Measurements from ENCODE around the gene NR2F2. TPM values are rescaled to one million over a fixed set of nuclear protein-coding genes. Genes with fewer than 3 reads are reported as not detected.

Gene NR2F2
- total RNA-seq, 6 experiments from 2014 or later = 11.6 to 30.0 (median 20.7) TPM

- Histone ChIP-seq H3K27me3 (no peaks in the 10 kb centered on the region), H3K4me3 (no peak overlapping the region), H3K36me3 (no peaks in the 10 kb centered on the region), H3K4me1 (no peaks in the 10 kb centered on the region), H3K27ac (no peak overlapping the region), H3K9me3 (peaks cover 0 to 8% (median 0%) of the 10 kb centered on the region in 4 donors)
- ATAC-seq (no peak), DNase-seq (no peak)
- intact Hi-C loops (cut with DNase I) = no loop called here
- 89% methylated on average over 2 of the region's 2 CpGs for WGBS (ENCODE audit: insufficient coverage, low coverage, low lambda C conversion rate, missing lambda C conversion rate)
- TF ChIP-seq CTCF (IDR thresholded peaks at IDR 0.05) (no peak), POLR2A (IDR thresholded peaks at IDR 0.05) (no peak)
Observed at GRCh38 chr15:96298217-96298616, 32.3 kb upstream of the NR2F2 start.

GRCh38 chr15:96300836-96301235 is 29.7 kb upstream of the NR2F2 start:
- Histone ChIP-seq H3K27ac (no peak overlapping the region), H3K27me3 (no peaks in the 10 kb centered on the region), H3K36me3 (no peaks in the 10 kb centered on the region), H3K4me1 (no peaks in the 10 kb centered on the region), H3K9me3 (peaks cover 0 to 8% (median 0%) of the 10 kb centered on the region in 4 donors), H3K4me3 (no peak overlapping the region)
- WGBS (ENCODE audit: insufficient coverage, low coverage, low lambda C conversion rate, missing lambda C conversion rate) = 58% methylated on average over 5 of the region's 5 CpGs
- TF ChIP-seq CTCF (IDR thresholded peaks at IDR 0.05) = no peak
- TF ChIP-seq POLR2A (IDR thresholded peaks at IDR 0.05) = no peak
- DNase-seq (no peak), ATAC-seq (no peak)
- intact Hi-C loops (cut with DNase I) = no loop called here

- Histone ChIP-seq H3K27me3 (no peaks in the 10 kb centered on the region), H3K4me3 (no peak overlapping the region), H3K4me1 (peaks cover 0 to 6% (median 0%) of the 10 kb centered on the region in 4 donors), H3K36me3 (no peaks in the 10 kb centered on the region), H3K9me3 (peaks cover 0 to 2% (median 0%) of the 10 kb centered on the region in 4 donors), H3K27ac (no peak overlapping the region)
- ATAC-seq (no peak), DNase-seq (no peak)
- TF ChIP-seq POLR2A (IDR thresholded peaks at IDR 0.05) = no peak
- TF ChIP-seq CTCF (IDR thresholded peaks at IDR 0.05) = no peak
- WGBS (ENCODE audit: insufficient coverage, low coverage, low lambda C conversion rate, missing lambda C conversion rate) = 77% methylated on average over 9 of the region's 9 CpGs
- intact Hi-C loops (cut with DNase I) = no loop called here
Observed at GRCh38 chr15:96303503-96304056, 26.9 kb upstream of the NR2F2 start.

- TF ChIP-seq POLR2A (IDR thresholded peaks at IDR 0.05) (no peak), CTCF (IDR thresholded peaks at IDR 0.05) (no peak)
- Histone ChIP-seq H3K27ac (no peak overlapping the region), H3K9me3 (no peaks in the 10 kb centered on the region), H3K36me3 (no peaks in the 10 kb centered on the region), H3K4me1 (peaks cover 0 to 6% (median 0%) of the 10 kb centered on the region in 4 donors), H3K4me3 (no peak overlapping the region), H3K27me3 (no peaks in the 10 kb centered on the region)
- no peak for ATAC-seq
- 78% methylated on average over 3 of the region's 3 CpGs for WGBS (ENCODE audit: insufficient coverage, low coverage, low lambda C conversion rate, missing lambda C conversion rate)
- no peak for DNase-seq
- intact Hi-C loops (cut with DNase I) = no loop called here
Observed at GRCh38 chr15:96304839-96305238, 25.7 kb upstream of the NR2F2 start.

Measured in right lobe of liver (tissue), 6 donors.